HFF-Myc (cell line): ENCODE results near the gene PTPN14.

Experiments used
- DNase-seq: peaks from one replicate; pipeline ENCODE4 v3.0.0-alpha.2; 2011; ENCODE audit warnings: low read depth; ENCODE audit errors: extremely low read depth
- H3K4me3 ChIP-seq: replicated peaks from 2 replicates; pipeline ENCODE4 v1.5.1; 2011; ENCODE audit warnings: low read depth, mild to moderate bottlenecking, control low read depth, low read length
- CTCF ChIP-seq: IDR thresholded peaks from 2 replicates; pipeline ENCODE4 v1.5.1; 2012; ENCODE audit warnings: mild to moderate bottlenecking, low read depth, low read length, control low read depth; ENCODE audit errors: missing control alignments

PTPN14 gene

GRCh38 chr1:214429951-214430770, 121.2 kb downstream of the PTPN14 start:
- no peak for DNase-seq
- H3K4me3 ChIP-seq = no peak overlapping the region
- no peak for TF ChIP-seq CTCF

GRCh38 chr1:214427871-214428277, 123.5 kb downstream of the PTPN14 start:
- DNase-seq = peak; percentile 93
- H3K4me3 ChIP-seq = no peak overlapping the region

GRCh38 chr1:214426426-214426812, 125.0 kb downstream of the PTPN14 start:
- no peak for DNase-seq
- no peak for TF ChIP-seq CTCF
- H3K4me3 ChIP-seq = no peak overlapping the region

More at GRCh38 chr1:214427871-214428277, 123.5 kb downstream of the PTPN14 start:
- TF ChIP-seq CTCF = no peak

GRCh38 chr1:214425716-214426425, 125.5 kb downstream of the PTPN14 start:
- no peak for DNase-seq
- no peak overlapping the region for H3K4me3 ChIP-seq
- no peak for TF ChIP-seq CTCF

GRCh38 chr1:214425101-214425500, 126.3 kb downstream of the PTPN14 start:
- no peak for DNase-seq
- no peak overlapping the region for H3K4me3 ChIP-seq
- no peak for TF ChIP-seq CTCF

- no peak overlapping the region for H3K4me3 ChIP-seq
- no peak for TF ChIP-seq CTCF
These were observed 128.4 kb downstream of the PTPN14 start for GRCh38 chr1:214423045-214423444.

More at GRCh38 chr1:214423045-214423444, 128.4 kb downstream of the PTPN14 start:
- no peak for DNase-seq
